Fibroblast of gingiva (primary cell): ENCODE data around the gene ZDHHC13.
"Not testable (repeated sequence)": the region's sequence is repeated elsewhere in the genome, so short reads cannot be mapped to it uniquely, and the experiment has no call there.

ENCODE experiments used
- DNase-seq: peaks from one replicate; pipeline ENCODE4 v3.0.0-alpha.2; 2011; ENCODE audit warnings: low read depth

The ZDHHC13 gene

DNA sequence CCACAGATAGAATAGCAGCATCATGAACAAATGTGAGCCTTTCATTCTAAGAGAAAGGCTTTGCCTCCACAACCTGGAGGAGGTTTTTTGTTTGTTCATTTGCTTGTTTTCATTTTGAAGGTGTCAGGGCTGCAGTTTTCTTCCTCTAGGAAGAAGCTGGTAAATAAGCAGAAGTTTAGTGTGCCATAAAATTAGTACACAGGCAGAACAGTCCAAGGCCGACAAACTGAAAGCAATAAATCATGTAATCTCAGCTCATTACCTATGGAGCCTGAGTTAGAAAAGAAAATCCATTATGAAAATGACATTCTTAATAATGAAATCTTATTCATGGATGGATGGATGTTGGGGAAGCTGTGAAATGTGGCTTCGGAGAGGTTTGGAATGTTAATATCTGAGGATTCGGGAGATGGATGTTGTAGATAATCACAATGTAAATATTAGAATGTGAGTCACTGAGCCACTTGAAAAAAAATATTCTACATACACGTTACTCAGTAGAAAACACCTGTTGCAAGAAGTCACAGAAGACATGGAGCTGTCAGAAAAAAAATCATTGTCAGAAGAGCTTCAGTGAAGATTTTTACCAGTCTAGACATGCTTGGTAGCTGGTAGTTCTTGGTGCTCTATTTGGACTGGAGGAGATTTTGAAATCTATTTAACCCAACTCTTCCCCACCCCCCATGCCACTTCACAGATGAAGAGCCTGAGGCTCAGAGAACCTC lies 15.0 kb upstream of the ZDHHC13 start:
- no peak for DNase-seq

DNA sequence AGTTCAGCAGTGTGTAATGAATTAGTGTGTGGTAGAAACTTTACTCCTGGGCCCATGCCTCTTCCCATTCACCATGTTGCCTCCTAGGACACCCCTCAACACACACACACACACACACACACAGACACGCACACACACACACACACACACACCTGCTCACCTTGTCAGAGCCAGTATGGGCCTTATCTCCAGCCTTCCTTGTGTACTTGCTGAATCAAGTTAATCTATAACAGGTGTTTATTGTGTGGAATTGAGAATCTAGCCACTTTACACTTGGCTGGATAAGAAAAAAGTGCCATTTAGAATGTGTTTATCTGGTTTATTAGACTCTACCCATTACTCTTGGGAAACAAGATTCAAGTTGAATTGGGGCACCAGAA lies 14.5 kb upstream of the ZDHHC13 start:
- no peak for DNase-seq

DNA sequence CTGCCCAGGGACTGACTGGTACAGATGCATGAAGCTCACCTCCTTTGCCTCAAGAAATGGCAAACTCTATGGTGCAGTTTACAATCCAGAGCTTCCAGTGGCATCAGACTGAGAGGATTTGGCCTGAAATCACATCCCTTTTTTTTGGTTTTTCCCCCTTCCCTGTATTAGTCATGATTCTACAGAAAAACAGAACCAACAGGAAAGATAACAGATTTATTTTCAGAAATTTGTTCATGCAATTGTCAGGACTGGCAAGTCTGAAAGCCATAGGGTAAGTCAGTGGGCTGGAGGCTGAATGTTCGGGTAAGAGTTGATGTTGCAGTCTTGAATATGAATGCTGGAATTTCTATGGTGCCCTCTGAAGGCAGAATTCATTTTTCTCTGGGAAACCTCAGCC lies 12.0 kb upstream of the ZDHHC13 start:
- no peak for DNase-seq

DNA sequence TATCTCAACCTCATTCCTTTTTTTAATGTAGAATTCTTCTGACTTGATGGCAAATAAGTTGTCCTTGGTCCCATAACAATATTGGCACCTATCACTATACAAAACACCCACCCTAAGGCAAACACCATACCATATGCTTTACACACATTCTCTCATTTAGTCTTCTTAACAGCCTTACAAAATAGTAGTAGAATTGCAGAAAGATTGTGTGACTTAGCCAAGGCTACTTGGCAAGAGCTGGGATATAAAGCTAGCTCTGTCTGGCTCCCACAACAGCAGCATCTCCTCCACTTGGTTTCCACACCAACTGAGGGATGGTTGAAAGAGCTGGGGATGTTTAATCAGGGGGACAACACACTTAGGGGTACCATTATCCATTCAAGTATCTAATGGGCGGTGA lies 9.8 kb upstream of the ZDHHC13 start:
- no peak for DNase-seq

DNA sequence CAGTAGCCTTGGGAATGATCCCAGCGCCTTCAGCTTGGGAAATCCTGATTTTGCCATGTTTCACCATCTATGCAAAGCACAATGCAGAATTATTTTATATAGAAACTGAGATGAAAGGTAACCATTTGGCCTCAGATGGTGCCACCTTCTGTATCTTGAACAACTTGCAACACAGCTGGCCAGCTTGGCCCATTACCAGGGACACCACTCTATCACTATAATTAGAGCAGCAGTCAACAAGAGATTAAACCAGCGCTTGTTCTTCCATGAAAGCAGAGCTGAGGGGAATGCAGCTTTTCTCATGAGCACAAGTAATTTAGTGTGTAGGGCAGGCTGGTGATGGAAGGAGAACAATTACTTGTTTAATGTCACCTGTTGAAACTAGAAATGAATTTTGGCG lies 6.7 kb upstream of the ZDHHC13 start:
- no peak for DNase-seq

DNA sequence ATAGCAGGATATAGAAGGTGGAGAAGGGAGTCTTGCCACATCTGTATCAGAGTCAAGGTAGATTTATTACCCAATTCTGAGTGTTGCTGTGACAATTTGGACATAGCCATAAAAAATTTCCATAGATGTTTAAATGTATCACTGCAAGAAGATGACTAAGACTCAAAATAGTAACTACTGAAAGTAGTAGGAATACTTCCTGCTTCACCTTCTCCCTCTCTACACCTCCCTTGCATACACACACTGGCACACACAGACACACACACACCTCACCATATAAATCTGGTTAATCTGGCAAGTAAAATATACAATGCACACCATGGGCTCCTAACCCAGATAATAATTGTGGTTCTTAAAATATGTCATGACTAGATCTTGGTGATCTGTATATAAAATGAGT lies 5.2 kb upstream of the ZDHHC13 start:
- no peak for DNase-seq

DNA sequence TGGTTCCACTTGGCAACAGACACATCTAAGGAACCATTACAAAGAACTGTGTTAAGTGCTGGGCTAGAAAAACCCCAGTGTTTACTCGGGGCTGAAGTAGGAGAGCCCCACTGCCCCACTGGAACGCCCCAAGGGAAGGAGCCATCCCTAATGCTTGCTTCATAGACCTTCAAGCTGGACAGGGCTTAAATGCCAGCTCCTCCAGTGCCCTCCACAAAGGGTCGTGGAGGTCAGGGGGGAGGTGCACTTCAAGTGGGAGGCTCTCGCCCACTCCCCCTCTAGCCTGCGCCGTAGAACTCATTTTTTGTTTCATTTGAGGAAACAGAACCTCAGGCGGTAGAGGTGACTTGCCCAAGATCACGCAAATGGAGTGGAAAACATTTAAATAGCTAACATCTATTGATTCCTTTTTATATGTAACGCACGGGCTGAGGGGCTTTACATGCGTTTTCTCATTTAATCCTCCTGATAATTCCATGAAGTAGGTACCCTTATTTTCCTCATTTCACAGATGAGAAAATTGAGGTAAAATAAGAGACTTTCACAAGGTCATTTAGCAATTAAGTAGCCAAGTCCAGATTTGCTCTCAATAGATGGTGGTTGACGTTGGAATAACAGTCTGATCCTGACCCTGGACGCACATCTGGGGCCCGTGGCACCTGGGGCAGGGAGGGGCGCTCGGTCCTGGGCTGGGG lies 545 bp upstream of the ZDHHC13 start:
- no peak for DNase-seq

DNA sequence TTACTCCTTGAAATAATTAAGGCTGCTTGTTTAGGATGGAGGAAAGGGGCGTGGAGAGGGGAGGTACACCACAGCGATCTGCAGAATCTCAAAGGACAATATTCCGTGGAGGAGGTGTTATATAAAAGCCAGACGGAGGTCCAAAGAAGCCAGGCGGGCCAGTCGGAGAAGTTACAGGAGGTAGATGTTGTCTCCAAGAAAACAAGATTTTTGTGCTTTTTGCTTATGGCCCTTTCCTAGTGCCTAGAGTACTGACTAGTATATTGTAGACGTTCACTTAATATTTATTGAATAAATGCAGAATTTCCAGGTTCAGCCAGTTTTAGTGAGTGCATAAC lies 761 bp downstream of the ZDHHC13 start:
- DNase-seq: peak; percentile 6

DNA sequence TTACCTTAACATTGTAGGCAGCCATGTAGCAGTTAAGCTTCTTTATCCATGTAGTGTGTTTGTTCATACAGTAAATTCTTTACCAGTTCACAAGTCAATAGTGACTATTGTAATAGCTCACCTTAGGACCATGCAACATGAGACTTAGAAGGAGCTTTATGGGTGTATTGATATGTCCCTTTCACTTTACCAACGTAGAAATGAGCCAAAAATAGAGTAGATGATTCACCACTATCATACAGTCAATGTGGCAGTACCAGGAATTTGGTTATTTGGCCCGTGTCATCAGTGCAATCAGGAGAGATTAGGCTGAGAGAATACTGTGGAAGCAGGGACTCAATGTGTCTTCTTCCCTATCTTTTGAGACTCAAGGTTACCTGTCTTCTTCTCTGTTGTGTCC lies 4.7 kb downstream of the ZDHHC13 start:
- DNase-seq: no peak

DNA sequence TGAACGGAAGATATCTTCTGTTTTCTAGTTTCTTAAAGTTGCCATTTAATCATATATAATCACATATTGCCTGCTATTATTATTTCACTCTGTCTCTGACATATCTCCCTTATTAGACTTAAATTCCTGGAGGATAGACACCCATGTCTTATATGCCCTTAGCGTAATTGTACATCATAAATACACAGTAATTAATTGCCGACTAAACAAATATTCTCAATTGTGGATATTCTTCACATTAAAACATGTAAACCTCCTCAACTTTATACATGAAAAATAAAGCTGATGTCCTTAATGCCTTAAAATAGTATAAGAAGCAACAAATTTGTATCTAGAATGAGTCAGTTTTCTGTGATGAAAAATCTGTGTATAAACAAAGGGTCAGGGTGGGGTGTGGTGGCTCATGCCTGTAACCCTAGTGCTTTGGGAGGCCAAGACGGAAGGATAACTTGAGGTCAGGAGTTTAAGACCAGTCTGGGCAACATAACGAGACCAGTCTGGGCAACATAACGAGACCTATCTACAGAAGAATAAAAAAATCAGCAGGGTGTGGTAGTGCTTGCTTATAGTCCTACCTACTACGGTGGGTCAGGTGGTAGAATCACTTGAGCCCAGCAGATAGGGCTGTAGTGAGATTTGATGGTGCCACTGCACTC lies 6.1 kb downstream of the ZDHHC13 start:
- no peak for DNase-seq

DNA sequence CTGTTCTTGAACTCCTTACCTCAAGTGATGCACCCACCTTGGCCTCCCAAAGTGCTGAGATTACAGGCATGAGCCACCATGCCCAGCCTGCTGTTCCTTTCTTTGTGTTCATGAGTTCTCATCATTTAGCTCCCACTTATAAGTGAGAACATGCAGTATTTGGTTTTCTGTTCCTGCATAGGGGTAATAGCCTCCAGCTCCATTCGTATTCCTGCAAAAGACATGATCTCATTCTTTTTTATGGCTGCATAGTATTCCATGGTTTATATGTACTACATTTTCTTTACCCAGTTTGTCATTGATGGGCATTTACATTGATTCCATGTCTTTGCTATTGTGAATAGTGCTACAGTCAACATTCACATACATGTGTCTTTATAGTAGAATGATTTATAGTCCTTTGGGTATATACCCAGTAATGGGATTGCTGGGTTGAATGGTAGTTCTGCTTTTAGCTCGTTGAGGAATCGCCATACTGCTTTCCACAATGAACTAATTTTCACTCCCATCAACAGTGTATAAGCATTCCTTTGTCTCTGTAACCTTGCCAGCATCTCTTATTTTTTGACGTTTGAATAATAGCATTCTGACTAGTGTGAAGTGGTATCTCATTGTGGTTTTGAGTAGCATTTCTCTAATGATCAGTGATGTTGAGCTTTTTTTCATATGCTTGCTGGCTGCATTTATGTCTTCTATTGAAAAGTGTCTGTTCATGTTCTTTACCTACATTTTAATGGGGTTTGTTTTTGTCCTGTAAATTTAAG lies 9.8 kb downstream of the ZDHHC13 start:
- DNase-seq: not testable (repeated sequence)

DNA sequence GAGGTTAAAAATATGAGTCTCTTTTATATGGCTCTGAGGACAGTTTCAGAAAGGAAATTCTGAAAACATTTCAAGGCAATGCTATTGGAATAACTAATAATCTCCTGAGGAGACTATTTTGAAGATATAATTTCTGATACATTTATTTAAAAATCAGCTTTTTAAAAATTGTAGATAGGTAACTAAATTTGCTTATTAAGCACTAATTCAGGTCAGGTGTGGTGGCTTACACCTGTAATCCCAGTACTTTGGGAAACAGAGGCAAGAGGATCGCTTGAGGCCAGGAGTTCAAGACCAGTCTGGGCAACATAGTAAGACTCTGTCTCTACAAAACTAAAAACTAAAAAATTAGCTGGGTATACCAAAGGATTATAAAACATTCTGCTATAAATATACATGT lies 17.0 kb downstream of the ZDHHC13 start:
- DNase-seq: no peak

DNA sequence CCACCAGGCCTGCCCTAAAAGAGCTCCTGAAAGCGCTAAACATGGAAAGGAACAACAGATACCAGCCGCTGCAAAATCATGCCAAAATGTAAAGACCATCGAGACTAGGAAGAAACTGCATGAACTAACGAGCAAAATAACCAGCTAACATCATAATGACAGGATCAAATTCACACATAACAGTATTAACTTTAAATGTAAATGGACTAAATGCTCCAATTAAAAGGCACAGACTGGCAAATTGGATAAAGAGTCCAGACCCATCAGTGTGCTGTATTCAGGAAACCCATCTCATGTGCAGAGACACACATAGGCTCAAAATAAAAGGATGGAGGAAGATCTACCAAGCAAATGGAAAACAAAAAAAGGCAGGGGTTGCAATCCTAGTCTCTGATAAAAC lies 19.9 kb downstream of the ZDHHC13 start:
- DNase-seq: not testable (repeated sequence)

DNA sequence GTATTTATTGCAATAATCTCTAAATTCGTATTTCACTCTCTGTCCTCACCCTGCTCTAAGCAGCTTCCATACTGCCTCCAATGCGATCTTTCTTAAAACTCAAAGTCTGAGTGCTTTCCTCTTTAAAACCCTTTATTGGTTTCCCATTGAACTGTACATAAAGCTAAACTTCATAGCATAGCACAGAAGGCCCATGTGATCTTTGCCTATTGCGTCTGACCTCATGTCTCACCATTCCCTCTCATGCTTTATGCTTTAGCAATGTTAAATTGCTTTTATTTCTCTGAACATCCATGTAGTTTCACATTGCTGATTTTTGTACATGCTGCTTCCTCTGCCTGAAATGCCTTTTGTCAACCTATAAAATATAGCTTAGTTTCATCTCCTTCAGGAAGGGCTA lies 28.4 kb downstream of the ZDHHC13 start:
- no peak for DNase-seq

DNA sequence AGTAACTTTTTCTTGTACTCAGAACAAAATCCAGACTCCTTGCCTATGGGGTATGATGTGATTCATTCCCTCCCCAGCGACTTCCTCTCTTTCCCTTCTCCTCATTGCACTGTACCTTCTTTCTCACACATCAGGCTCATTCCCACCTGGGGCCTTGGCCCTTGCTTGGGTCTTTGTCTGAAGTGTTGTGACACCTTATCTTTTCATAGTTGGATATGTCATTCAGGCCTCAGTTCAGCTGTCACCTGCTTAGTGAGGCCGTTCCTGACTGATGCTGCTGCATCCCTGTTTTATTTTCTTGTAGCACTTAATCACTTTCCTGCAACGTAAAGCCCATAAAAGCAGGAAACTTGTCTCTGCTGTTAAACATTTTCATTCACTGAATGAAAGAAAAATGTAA lies 39.9 kb downstream of the ZDHHC13 start:
- DNase-seq: no peak

DNA sequence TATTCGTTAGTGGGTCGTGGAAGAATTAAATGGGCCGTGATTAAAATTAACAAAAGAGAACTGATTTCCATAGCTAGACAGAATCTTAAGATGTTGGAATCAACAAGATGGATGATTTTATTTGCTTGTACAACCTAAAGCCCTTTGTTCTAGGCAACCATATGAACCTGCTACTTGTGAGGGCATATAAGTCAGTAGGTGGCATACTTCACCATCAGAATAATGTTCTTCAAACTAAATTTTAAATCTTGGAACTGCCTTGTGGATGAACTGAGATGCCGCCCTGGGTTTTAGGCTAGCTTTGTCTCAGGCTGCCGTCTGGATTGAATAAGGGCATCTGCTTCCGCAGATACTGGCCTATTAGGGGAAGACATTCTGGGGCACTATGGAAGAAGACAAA lies 43.9 kb downstream of the ZDHHC13 start:
- no peak for DNase-seq

DNA sequence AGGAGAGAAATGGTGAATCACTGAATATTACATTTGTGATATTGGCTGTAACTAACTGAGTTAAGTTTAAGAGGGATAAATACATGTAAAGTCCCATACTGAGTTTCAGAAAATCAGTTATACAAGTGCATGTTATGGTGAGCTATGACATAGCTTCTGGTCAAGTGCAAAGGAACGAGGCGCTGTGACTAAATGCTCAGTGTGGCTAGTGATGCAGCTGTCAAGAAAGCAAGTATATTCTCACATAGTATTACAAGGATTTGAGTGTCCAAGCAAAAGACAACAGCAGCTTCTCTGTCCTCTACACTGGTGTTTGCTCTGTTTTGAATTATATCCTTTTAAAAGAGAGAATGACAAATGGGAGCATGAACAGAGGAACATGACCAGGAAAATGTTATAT lies 44.7 kb downstream of the ZDHHC13 start:
- DNase-seq: no peak

DNA sequence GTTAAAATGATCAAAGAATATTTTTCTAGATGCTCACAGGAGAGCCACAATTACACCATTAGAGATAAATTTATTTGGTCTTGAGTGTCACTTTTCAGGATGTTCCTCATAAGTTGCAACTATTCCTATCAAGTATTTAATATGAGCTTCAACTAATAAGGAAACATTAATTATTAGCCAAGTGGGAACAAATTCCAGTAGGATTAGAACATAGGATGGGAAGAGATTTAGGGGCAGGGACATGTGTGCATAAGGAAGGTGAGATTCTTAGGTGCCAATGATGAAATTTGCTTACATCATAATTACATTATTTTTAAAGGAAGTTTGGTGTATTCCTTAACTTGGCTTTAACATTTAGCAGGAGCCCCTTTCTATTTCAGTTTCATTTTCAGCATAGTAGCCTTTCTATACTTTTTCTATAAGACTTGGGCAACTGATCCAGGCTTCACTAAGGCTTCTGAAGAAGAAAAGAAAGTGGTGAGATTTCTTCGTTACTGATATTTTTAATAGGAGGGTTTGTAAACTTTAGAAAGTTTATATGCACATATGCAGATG lies 46.1 kb downstream of the ZDHHC13 start:
- DNase-seq: no peak

DNA sequence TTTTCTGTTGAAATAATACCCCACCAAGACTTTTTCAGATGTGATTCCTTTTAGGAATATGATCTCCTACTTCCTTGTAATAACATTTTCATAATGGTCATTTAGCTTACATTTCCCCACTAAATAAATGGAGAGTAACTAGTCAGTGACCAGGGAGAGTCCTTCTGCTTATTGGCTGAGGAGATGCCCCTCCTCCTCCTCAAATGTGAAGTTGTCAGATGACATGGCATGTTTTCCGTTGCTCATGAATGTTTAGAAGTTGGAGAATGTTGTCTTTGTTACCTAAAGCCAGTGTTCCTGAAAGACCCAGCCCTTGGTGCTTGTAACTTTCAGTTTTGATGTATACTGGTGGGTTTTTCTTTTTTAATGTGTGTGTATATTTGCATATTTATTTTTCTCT lies 46.6 kb downstream of the ZDHHC13 start:
- no peak for DNase-seq

DNA sequence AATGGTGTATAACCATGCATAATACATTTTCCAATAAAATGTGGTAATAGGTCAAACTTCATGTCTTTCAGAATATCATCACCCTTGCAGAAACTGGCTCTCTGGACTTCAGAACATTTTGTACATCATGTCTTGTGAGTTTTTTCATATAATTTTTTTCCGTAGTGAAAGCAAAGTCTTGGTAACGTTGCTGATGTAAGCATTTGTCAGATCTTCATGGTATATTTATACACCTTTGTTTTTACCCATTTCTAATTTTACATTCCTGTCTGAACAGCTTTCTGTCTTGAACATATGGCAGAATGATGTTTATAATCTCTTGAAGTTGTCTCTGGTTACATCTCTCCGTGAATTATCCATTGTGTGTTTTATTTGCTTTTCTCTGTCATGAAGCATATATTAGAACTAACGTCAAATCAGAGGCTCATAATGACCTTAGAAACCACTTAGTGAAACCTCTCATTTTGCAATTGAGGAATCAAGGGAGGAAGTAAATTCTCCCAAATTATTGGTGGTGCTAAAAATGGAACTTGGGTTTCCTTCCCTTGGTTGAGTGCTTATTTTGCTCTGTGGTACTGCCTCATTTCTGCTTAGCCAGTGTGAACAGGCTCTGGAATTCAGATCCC lies 47.4 kb downstream of the ZDHHC13 start:
- DNase-seq: no peak

DNA sequence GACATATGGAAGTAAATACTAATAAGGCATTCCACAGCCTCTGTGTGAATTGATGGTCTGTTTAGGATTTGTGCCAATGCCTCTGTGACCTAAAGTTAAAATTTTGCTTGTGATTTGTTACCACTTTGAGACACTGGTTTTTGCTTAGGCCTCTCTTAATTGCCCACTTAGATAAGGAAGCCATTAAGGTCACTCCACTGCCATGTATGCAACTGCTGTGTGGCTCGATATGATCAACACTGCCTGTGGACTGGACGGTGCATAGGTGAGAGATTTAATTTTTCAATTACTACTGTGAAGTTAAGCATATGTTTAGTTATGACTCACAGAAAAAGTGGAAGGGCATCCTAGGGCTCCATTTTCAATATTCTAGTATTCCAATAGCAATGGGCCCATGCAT lies 47.9 kb downstream of the ZDHHC13 start:
- DNase-seq: no peak

DNA sequence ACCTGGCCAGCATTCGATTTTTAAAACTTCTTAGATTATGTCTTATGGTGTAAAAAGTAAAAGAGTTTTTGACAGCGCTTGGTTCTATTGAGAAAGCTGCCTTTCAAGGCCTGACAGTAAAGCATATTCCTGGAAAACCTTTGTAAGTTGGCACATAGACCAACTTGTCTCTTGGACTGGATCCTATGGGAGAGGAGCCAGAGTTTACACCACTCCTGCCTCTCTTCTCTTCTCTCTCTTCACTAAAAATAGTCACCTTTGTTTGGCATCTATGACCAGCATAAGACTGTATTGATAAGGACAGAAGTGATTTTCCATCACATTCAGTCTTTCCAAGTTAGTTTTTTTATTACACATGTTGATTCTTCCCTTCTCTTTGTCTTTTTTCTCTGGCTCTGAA lies 51.1 kb downstream of the ZDHHC13 start:
- no peak for DNase-seq
